Measurements from ENCODE around the gene CDH2.

The CDH2 gene

DNA sequence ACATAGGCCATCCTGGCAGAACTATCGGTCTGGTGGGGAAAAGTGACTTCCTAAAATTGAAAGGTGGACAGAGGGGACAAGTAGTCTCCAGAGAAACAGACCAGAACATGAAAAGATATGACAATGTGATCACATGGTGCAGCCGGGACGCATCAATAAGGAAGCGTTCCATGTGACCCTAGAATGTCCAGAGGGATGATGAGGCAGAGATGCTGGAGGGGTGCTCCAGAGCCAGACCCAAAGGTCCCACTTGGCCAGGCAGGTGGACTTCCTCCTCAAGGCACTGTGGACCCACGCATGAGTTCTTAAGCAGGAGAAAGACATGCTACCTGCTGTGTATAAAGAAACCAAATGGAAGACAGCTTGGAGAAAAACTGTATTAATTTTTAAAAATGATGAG, 50.2 kb downstream of the CDH2 start:
- DNase-seq = no peak

DNA sequence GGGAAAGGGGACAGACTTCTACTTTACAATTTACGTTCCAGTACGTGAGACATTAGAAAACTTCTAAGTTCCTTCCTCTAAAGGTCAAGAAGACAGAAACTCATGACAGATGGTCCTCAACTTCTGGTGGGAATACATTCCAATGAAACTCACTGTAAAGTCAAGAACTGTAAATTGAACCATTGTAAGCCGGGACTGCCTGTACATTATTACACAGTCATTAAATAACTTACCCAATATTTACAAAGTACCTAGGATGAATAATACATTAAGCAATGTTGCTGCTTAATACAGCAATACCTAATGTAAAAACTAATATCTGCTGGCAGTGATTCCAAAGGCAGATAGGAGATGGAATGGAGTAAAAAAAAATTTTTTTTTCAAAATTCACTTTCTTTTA, 51.9 kb downstream of the CDH2 start:
- no peak for DNase-seq

DNA sequence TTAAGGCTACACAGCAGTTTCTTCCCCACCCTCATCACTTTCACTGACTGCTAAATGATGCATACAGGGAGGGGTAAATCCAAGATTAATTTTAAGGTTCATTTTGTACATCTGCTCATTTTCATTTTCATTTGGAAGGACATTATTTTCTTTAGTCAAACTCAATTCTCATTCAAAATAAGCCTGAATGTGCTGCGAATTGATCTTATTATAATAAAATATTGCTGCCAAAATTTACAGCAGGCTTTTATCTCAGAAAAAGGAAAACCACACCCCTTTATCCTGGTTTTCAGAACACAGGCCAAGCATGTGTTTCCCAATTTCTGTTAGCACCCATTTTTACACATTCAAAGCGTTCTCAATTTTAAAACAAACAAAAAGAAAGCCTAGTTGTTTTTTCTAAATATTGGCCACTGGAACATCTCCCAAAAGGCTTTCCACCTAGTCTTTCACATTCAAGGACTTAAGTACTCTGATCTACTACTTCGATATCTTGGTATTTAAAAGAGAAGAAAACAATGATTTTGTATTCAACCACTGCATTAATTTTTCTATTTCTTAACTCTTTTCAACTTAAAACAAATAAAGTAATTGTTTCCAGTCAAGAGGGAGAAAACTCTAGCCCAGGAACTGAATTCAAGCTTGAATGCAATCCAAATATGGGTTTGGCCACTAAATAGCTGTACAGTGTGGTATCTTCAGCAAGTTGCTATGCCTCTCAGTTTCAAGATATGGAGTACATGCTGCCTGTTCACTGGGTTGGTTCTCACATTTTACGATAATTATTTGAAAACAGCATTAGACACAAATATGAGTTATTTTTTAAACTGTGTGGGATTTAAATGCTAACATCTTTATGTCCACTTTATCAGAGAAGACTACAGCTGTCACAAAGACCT, 52.5 kb downstream of the CDH2 start:
- no peak for DNase-seq

DNA sequence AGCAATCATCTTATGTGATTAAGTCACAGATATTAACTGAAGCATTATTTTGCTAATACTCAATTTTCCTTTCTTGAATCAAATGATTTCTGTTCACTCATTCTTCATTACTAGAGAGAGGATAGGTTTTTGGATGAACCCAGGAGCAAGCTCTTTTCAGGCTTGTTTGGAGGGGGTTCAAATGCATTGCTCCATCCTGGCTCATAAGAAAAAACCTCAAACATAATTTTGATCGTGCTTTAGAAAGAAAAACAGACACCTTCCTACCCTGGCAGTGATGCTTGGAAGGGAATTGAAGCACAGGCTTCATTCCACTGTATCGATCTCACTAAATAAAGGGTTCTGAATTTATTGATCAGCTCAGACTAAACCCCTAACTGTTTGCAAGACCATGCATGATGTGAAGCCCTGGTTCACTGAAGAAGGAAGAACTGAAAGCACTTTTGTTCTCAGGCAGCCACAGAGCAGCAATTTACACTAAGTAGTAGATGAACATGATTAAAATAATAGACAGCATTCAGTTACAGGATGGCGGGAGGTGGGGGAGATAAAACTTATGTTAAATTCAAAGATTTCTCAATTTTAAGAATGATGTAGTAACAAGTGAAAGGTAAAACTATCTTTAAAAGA, 53.4 kb downstream of the CDH2 start:
- no peak for DNase-seq

DNA sequence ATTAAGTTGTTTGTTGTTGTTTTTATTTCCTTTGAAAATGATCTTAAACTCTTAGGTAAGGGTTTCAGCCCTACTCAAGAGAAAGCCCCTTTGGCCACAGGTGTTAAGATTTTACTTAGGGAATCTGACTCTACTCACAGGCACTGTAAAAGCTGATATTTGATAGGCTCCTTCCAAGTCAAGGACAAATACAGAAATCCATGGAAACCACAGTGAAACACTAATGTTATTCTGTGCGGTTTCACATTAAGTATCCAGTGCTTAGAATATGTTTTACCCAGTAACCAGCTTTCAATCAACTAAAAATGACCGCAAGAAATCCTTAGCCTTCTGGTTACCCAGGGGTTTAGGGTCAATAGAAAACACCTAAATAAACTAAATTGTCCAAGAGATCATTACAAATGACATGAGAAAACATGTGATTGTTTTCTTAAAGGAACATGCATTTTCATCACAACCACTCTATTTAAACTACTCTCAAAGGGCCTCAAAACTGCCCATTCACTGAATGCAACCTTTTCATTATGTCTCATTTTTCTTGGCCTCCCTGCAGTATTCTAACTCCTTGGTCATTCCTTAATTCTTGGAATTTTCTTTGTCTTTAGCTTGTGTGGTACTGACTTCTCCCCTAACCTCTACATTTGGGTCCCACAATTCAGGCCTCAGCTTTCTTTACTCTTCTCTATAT, 56.0 kb downstream of the CDH2 start:
- no peak for DNase-seq

DNA sequence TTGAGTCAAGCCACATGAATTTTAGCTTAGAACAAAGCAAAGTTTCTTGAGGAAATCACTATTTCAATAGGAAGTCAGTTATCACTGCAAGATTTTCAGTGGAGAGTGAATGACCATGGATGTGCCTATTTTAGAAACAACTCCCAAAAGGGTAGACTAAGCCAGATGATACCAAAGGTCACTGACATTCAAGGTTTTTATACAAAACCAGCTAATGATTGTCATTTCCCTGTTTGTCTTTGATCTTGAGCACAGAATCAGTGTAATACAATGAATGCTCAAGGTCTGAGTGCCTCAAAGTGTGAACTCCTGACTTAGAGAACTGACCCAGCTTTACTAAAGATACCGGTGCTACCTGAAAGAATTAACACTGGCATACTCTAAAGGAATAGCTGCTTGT, 60.5 kb downstream of the CDH2 start:
- DNase-seq = no peak

DNA sequence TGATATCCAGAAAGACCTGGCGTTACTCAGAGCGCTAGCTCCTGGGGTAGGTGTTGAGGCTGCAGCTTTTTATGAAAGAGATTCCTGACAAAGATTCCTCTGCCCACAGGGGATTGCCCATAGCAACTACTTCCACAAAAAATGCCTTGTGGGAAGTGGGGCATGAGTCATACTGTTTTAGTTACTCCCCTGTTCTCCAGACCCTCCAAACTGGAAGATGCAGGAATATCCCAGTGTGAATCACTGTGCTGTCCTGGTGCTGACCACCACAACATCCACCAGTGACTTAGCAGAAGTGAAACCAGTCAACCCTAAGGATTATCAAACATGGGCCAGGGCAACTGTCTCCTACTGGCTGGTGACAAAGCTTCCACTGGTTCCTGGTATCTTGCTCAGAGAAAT, 61.8 kb downstream of the CDH2 start:
- DNase-seq = no peak

DNA sequence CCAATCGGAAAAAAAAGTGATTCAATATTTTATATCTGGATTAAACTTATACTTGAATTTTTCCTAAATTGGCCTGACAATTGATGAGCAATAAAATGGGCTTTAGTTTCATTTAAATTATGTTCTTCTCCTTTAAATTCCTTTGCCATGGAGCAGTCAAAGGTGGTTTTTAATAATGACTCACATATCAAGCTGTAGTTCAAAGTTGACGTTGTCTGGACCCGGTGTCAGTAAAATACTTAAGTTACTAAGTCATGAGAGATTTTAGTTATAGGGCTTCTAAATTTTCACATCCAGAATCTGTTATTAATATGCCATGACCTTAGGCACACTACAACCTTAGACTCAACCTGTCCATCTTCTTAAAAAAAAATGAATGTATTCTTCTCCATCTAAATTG, 62.5 kb downstream of the CDH2 start:
- DNase-seq = no peak

DNA sequence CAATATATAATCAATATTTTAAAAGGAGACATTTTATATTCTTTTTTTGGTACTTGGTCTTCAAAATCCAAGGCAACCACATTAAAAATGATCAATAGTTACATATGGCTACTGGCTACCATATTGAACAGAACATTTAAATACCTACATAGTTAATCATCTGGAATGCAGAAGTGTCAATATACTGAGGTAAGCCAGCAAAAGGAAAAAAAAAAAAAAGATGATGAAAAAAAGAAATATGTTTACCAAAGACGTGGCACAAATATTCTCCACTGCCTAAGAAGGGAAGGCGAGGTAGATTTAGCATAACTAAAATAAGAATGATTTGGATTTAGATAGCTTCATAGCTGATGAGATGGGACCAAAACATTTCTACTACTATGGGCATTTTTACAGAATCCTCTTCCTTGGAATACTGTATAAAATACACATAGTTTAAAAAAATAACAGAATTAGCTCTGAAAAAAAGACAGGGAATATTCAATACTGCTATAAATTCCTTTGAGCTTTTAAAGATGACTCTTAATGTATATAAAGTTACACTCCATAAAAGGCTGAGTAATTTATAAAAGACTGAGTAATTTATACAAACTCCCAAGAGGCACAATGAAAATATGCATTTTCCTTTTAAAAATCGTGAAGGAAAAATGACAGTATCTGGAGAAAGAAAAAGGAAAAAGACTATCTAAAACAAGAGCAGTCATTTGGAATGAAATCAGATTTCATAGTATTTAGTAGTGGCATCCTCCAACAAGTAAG, 63.5 kb downstream of the CDH2 start:
- DNase-seq = no peak

DNA sequence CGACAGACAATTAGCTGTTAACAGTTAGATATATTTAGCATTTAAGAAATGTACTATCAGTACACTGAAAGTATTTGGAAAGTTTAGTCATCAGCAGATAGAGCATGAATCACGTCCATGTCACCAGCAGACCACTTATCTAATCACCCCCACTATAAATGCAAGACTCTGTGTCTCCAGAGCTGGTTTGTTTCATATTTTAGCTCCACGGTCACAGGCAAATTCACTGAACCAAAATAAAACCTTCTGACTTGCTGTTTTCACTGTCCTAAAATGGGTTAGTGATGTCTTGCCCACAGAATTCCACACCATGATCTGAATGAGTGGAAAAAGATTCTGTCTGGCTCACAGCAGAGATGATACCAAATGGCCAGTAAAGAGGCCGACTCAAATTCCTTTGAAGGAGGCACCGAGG, 64.9 kb downstream of the CDH2 start:
- no peak for DNase-seq

DNA sequence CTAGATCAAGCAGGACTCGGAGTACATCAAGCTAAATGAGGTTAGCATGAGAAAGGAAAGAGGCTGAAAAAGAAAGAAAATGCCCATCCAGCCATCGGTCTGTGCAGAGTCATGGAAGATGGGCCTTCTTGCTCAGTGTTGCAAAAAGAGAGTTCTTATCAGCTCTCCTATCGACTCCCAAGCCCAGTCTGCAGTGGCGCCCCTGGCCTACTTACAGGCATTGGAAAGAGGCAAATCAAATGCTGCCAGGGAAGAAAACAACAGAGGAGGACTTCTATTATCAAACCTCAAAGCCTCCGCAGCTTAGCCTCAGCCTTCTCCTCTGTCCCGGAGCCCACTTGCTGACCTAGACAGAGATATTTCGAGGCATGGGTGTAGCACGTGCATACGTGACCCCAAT, 66.0 kb downstream of the CDH2 start:
- DNase-seq = no peak

DNA sequence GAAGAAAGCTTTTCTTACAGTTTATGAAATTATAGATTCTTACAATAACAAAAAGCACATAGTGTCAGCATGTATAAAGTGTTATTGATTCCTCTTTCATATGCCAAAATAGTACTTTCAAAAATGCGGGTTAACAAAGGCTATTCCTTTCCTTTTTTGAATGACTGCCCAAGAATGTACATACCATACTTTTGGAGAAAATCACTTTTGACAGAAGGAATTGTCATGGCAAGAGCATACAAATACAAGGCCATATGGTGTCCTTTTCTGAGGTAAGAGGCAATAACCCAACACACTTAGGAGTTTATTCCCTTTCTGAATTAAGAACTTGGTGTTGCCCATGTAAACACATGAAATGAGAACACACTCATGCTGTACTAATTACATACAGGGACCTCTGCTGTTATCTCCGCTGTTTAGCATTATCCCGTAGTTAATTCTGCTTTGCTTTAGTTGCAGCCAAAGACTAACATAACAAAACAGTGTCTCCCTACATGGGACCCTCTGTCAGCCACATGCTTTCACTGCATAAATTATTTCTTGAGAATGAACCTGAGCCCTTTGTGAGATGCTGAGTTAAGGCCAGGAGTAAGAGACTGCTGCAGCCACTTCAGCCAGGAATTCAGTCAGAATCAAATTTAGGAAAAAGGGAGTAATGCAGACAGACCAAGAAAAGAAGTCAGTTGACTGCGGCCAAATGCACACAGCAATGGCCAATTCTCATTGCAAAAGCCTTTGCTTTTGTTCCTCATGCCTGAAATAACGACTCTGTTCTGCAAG, 67.0 kb downstream of the CDH2 start:
- DNase-seq = no peak

DNA sequence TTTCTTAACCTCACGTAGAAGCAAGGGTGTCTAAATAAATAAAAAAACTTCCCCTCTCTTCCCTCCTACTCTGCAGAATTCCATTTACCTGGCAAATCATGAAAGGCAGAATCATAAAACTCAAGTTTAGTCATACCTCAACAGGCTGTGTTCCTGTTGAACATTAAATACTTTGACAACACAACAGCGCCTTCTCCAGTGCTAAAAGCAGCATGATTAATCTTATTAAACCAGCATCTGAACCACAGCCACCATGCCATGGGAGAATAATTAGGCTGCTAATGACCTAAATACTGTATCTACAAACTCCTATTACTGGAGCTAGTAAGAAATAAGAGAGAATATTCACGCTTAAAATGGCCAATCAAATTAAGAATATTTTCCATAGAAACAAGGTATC, 68.1 kb downstream of the CDH2 start:
- no peak for DNase-seq

DNA sequence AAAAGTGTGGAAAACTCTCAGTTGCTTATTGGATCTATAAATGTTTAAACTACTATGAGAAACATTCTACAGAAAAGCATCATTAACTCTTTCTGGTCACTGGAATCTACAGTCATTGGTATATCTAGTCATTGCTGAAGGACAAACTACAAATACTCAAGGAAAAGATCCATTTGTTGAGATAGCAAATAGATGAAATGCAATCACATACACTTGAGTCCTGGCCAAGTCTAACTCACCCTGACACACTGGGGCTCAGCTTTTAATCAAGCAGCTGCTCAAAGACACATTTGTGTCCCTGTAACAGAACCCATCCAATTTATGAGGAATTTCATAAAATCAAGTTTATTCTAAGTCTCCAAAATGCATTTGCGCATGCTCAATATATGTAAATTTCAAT, 68.7 kb downstream of the CDH2 start:
- DNase-seq = no peak

DNA sequence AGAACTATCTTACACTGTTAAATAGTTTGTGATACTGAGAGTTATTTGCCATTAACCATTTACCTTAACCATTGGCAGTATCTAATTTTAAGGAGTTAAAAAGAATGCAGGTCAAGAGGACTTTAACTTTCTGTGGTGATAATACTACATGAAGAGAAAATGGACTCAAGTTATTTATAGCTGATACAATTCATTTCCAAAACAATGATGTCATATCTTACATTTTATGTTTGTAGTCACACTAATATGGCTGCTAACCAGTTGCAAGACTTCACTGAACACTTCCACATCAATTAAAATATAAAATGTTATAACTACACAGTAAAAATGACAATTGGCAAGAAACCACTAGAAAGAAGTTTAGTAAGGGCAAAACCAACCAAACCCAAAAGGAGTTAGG, 77.7 kb downstream of the CDH2 start:
- DNase-seq = no peak

DNA sequence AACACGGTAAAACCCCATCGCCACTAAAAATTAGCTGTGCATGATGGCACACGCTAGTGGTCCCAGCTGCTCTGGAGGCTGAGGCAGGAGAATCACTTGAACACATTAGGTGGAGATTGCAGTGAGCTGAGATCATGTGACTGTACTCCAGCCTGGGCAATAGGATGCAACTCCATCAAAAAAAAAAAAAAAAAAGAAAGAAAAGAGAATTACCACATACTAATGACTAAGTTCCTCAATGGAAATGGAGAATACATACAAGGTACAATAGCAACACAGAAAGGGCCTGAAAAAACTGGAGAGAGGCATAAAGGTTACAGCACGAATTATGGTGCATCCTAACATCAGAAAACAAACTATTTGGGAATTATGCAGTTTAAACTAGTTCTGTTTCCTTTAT, 81.3 kb downstream of the CDH2 start:
- DNase-seq = no peak

DNA sequence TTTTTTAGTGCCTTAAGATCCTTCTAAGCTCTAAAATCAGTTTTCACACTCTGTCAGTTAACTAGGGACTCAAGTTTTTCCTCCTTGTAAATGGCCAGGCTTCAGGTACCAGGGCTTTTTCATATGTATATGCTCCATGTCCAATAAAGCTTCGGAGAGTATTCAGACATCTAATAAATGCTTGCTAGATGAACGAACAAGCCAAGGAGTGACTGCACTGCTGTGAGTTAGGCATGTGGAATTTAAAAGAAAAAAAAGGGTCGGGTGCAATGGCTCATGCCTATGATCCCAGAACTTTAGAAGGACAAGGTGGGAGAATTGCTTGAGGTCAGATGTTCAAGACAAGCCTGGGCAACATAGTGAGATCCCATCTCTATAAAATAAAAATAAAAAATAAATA, 81.9 kb downstream of the CDH2 start:
- DNase-seq = no peak

DNA sequence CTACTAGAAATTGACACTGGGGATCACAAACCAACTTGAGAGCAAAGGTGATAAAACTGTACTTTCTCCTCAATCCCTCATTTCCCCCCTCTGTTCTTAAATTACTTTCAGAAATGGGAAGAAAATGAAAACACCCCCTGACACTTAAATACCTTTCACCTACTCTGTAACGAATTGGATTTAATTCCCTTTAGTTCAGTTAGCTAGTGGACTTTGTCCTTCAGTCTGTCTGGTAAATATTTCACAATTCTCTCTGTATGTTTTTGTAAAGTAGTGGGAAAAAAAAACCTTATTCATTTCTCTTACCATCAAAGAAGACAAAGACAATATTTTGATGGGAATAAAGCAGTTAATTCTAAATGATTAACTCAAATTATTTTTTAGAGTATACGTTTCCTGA, 85.7 kb downstream of the CDH2 start:
- DNase-seq = no peak

DNA sequence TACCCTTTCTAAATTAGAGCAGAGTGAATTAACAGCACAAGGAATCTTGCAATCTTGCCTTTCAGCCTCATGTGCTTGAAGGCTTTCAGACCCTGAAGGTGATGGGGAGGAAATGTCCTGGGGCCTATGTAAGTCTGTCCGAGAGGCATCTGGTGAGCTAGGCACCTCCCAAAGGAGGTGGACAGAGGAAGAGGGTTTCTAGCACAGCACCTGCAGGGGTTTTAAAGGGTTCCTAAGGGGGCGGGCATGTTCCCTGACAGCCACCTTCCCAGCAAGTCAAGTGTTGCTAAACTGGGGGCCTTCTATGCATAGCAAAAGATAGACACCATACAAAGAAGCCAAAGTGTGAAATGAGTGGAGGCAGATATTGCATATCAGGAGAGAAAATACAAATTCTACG, 88.5 kb downstream of the CDH2 start:
- DNase-seq = no peak

DNA sequence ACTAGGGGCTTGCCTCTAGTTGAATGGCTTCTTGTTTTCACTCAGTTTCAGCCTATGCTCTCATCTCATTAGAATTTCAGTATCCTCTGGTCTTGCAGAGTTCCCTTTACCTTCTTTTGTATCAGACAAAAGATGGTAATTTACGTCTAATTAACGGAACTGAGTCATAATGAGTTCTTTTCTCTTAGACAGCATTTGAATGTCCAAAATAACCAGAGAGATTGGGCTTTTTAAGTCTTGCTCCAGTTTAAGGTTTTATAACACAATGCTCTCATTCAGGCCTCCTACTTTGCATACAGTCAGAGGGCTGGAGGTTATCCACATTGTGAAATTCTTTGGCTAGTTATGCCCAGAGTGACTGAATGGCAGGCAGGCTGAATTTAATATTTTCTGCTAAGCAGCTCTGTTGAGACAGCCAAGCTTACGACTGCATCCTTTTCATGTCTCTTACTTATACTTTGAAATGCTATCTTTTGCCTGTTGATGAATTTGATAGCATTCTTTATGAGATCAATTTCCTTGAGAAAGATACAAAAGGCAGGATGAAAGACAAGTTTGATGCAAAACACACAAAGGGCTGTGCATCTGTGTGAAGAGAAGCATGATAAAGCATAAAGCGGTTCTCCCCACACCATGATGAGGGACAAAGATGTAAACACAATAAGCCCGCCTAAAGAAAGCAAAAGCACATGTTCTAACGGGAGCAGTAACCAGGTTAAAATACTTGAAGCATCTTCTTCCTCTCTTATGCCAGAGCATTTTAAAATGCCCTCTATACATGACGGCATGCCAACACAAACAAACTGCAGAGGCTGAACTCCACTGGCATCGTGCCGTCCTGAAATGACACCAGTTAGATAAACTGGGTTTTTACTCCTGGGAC, 90.0 kb downstream of the CDH2 start:
- DNase-seq = no peak

DNA sequence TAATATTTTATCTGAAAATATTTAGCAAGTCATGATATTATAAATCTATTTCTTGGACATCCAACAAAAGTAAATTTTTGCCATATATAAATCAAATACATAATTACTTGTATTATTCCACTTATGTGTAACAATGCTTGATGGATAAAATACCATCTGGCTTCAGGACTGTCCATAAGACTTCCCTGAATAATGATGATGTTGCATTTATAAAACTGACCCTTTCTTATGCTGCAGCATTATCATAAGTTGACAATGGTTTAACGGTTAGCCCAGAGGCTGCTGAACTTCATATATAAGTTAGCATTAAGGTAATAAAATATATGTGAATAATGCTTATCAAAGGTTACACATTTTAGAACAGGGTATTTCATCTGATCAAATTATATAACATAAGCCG, 95.4 kb downstream of the CDH2 start:
- DNase-seq = no peak
